GM19395 (cell line): ENCODE measurements around the gene CD6.
"Not testable (repeated sequence)": the region's sequence is repeated elsewhere in the genome, so short reads cannot be mapped to it uniquely, and the experiment has no call there.

ENCODE experiments used
- ATAC-seq: cut with Tn5 transposase; IDR thresholded peaks from one replicate; pipeline ENCODE4 v1.9.1; 2021; ENCODE audit warnings: mild to moderate bottlenecking, moderate library complexity; ENCODE audit not compliant: unreplicated experiment

CD6 gene

GRCh38 chr11:61052182-61052972 lies 80.9 kb downstream of the CD6 start:
- no peak for ATAC-seq

DNA sequence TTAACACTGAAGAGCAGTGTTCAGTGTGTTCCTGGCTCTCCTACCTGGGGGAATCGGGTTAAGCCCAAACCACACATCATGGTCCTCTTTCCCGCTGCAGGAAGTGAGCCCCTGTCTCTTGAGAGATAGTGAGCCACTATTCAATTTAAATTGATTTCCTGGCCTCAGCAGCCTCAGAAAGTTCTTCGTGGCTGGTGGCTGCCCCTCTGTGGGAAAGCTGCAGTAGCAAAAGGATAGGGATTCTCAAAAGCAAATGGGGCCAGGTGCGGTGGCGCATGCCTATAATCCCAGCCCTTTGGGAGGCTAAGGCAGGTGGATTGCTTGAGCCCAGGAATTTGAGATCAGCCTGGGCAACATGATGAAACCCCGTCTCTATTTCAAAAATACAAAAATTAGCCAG lies 81.7 kb downstream of the CD6 start:
- ATAC-seq: no peak

- ATAC-seq: no peak
These were observed 83.0 kb downstream of the CD6 start for GRCh38 chr11:61054513-61054912.

GRCh38 chr11:61054927-61055562 lies 83.6 kb downstream of the CD6 start:
- no peak for ATAC-seq

- no peak for ATAC-seq
These were observed 84.3 kb downstream of the CD6 start for GRCh38 chr11:61055776-61056175.

DNA sequence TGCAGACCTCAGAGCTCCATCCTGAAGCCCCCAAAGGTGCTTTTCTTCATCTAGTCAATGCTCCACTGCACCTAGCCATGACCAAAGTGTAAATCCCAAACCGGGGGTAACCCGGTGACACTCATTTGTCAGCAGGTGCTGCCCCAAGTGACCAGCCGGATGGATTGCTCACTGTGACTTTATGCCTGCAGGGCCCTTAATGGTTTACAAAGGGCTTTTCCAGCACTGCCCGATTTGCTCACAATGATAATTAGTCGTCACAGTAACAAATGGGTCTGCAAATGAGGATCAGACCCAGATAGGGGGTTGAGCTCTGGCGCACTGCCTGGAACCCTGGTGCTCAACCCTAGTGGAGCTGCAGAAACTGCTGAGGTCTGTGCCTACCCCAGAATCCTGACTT lies 85.1 kb downstream of the CD6 start:
- no peak for ATAC-seq

DNA sequence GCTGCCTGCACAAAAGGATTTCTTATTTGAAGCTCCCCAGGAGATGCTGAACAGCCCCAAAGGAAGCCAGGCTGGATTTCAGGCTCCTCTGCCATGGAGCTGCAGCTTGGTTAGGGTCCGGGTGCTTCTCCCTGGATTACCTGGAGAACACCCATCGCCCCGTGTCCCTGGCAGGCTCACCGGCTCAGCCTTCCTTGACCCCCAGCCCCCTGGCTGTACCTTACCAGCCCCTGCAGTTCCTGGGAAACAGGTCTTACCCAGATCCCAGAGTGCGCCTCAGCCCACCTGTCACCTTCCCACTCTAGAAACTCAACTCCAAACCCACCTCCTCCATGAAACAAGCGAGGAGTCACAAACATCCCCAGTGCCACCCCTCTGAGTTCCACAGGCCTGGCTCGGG lies 85.5 kb downstream of the CD6 start:
- ATAC-seq: no peak

DNA sequence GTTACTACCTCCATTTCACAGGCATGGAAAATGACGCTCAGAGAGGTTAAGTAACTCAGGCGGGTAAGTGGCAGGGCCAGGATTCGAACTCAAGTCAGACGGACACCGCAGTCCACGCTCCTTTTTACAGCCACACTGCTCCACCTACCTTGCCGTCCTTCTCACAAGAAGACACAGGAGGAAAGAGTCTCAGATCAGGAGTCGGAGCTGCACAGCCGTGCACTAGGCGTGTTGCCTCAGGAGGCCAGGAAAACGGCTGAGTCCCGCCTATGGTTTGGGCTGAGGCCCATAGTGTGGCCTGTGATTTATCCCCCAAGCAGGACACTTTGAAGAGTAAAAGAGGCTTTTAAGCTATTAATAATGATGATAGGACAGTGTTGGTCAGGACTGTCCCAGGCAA lies 86.1 kb downstream of the CD6 start:
- no peak for ATAC-seq

DNA sequence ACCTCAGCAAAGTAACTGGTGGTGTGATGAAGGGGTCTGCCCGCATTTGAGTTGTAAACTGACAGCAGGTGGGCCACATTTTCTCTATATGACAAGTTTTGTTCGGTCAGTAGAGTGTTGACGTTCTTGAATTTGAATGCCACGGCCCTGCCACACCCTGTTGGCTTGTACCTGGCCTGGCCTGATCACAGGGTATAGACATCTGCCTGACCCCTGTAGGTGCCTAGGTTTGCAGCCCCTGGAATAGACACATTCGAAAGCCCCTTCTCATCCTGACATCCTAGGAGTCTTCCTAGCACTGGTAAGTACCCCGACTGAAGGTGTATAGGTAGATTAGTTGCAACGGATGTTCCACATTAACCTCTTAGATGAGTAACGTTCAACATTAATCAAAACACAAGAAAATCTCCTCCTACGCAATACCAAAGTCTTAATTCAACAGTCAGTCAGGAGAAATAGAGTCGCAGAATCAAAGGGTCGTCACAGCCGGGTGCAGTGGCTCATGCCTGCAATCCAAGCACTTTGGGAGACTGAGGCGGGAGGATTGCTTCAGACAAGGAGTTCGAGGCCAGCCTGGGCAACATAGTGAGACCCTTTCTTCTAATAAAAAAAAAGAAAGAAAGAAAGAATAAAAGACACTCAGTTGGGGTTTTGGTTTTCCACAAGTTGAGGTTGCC lies 87.2 kb downstream of the CD6 start:
- no peak for ATAC-seq

- ATAC-seq: no peak
These were observed 87.8 kb downstream of the CD6 start for GRCh38 chr11:61059260-61059752.

GRCh38 chr11:61061081-61061826 lies 89.8 kb downstream of the CD6 start:
- peak; percentile 83 for ATAC-seq

DNA sequence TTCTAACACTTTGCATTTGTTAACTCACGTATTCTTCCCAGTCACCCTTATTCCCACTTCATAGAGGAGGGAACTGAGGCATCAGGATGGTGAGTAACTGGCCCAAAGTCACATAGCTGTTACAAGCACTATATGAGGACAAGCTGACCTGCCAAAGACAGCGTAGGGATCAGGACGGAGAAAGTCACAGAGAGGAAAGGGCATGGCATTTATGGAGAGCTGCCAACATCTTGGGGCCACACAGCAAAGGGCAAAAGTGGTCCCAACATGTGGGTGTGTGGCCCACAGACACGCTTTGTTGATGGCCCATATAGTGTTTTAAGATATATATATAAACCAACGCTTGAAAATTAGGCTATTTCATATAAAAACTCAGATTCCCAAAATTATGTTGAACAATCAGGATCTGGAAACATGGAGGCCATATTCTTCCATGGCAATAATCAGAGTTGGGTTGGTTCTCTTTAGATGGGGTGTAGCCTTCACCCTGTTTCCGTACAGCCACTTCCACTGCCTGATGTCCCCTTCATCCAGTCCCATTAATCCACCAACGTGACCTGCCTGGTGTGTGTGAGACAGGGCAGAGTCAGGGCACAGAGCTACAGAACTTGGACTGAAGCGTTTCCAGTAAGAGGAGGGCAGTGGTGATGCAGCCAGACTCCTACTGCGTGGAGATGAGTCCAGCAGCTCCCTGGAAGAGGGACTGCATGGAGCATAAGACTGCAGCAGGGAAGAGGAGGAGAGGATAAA lies 90.9 kb downstream of the CD6 start:
- no peak for ATAC-seq

GRCh38 chr11:61065236-61065635 lies 93.8 kb downstream of the CD6 start:
- not testable (repeated sequence) for ATAC-seq

DNA sequence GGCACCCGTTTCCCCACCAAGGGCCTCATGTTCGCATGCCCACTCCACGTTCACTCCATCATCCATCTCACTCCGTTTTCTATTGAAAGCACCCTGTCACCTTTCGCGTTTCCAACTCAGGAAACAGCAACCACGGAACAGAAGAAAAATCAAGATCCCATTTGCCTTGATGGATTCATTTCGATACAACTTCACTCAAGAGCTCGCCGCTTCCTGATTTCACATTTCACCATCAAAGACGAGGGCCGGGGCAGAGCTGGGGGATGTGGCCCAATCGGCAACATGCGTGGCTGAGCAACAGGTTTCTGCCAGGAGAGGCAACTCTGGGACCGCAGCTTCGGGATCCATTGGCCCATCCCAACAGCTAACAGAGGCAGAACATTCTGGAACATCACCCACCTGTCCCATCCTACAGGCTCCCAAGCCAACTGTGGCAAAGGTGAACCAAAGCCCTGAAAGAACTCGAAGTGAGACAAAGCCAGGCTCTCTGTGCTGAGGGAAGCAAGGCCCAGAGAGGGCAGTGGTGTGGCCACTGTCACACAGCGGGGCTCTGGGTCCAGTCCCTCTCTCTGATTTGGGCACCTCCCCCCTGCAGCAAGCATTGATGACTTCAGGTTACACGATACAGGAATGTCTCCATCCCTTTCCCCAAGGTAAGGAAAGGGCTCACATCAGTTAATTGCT lies 94.6 kb downstream of the CD6 start:
- no peak for ATAC-seq

GRCh38 chr11:61066645-61067044 lies 95.2 kb downstream of the CD6 start:
- ATAC-seq: no peak

- ATAC-seq: no peak
These were observed 96.4 kb downstream of the CD6 start for GRCh38 chr11:61067782-61068446.

GRCh38 chr11:61068581-61068980 lies 97.1 kb downstream of the CD6 start:
- ATAC-seq: no peak

DNA sequence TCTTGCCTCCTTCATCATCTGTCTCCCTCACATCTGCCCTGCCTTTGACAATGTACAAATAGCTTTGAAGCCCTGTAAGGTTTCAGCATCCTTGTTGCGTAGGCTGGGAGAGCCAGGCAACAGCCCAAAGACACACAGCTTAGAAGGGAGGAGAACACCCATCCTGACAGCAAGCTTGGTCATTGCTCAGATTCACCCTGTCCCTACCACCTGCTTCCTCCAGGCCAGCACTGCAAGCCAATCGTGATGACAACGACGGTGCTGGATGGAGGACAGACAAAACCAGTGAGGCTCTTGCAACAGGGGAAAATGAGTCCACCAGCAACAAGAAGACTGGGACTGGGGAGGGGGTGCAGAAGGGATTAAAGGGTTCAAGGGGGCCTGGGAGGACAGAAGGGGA lies 97.9 kb downstream of the CD6 start:
- no peak for ATAC-seq
